ENCODE results near the gene TMEM132C. TPM values are rescaled to one million over a fixed set of nuclear protein-coding genes. Genes with fewer than 3 reads are reported as not detected.

TMEM132C gene
- total and polyA plus RNA-seq, 2 experiments from 2014 or later, result not detected

DNA sequence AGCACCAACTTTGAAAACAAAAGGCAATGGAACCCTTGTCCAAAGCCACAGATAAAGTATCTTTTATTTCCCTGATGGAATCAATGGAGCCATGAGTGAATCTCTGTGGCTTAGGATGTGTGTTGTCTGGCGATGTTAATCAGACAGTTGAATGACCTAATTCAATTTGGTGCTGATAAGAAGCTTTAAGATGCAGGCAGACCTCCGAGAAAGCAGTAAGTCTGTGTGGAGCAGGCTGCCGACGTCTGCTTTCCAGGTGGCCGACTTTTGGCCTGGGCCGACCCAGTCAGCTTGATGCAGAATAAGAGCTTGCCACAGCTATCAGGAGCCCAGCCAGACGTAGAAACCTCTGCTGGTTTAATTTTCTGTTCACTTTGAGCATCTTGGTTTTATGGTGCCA, 21.1 kb upstream of the TMEM132C start (continued):
- TF ChIP-seq, protein P1, sequence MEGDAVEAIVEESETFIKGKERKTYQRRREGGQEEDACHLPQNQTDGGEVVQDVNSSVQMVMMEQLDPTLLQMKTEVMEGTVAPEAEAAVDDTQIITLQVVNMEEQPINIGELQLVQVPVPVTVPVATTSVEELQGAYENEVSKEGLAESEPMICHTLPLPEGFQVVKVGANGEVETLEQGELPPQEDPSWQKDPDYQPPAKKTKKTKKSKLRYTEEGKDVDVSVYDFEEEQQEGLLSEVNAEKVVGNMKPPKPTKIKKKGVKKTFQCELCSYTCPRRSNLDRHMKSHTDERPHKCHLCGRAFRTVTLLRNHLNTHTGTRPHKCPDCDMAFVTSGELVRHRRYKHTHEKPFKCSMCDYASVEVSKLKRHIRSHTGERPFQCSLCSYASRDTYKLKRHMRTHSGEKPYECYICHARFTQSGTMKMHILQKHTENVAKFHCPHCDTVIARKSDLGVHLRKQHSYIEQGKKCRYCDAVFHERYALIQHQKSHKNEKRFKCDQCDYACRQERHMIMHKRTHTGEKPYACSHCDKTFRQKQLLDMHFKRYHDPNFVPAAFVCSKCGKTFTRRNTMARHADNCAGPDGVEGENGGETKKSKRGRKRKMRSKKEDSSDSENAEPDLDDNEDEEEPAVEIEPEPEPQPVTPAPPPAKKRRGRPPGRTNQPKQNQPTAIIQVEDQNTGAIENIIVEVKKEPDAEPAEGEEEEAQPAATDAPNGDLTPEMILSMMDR (conservative IDR thresholded peaks at IDR 0.05; ENCODE audit: low read depth in 2 of 2), result no peak
- TF ChIP-seq CREB1 (CRISPR knock-in tag; IDR thresholded peaks at IDR 0.05; ENCODE audit: low read depth), result no peak

DNA sequence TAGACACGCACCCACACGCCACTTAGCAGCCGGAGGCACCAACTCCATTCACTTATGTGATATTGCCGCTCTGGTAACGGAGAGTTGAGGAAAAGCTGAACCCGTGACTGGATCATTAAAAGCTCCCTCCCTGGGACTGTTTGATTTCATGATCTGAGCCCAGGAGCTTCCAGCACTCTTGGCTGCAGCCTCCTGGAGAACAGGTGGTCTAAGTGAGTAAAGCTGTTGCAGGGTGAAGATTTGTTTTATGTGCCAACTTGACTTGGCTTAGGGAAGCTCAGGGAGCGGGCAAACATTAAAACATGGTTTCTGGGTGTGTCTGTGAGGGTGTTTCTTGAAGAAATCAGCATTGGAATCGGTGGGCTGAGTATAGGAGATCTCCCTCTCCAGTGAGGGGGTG, 16.9 kb upstream of the TMEM132C start:
- no peaks in the 10 kb centered on the region for H3K4me1 Mint-ChIP-seq
- H3K27me3 Mint-ChIP-seq (ENCODE audit: insufficient read depth, low read depth, poor library complexity), result no peaks in the 10 kb centered on the region
- H3K27me3 ChIP-seq (ENCODE audit: insufficient read depth), result no peaks in the 10 kb centered on the region
- H3K36me3 Mint-ChIP-seq (ENCODE audit: low read depth), result peaks cover 51% of the 10 kb centered on the region
- no peak overlapping the region for H3K4me2 ChIP-seq
- H3K4me3 Mint-ChIP-seq, result no peak overlapping the region
- ATAC-seq (no peak), DNase-seq (ENCODE audit: low spot score) (no peak)
- H3K4me1 ChIP-seq (ENCODE audit: insufficient read depth), result no peaks in the 10 kb centered on the region
- H2AFZ ChIP-seq, result no peak overlapping the region
- no peak overlapping the region for H3K27ac Mint-ChIP-seq
- H3K36me3 ChIP-seq (ENCODE audit: insufficient read depth), result no peaks in the 10 kb centered on the region
- peaks cover 90% of the 10 kb centered on the region for H3K9me3 Mint-ChIP-seq
- no peak overlapping the region for H3K27ac ChIP-seq (ENCODE audit: low read depth)
- no peaks in the 10 kb centered on the region for H3K9me2 ChIP-seq (ENCODE audit: insufficient read depth)
- no peaks in the 10 kb centered on the region for H3K79me2 ChIP-seq (replicated peaks; ENCODE audit: insufficient read depth)
- no peaks in the 10 kb centered on the region for H4K20me1 ChIP-seq (replicated peaks; ENCODE audit: insufficient read depth)
- no peaks in the 10 kb centered on the region for H3F3A ChIP-seq (replicated peaks; ENCODE audit: low read depth)
- no peak overlapping the region for H3K4me3 ChIP-seq
- TF ChIP-seq STAT1 (IDR thresholded peaks at IDR 0.05; ENCODE audit: unreplicated experiment) (no peak), ZNF114 (CRISPR knock-in tag; IDR thresholded peaks at IDR 0.05) (no peak), NANOG (IDR thresholded peaks at IDR 0.05; ENCODE audit: borderline replicate concordance) (no peak), ZNF331 (CRISPR knock-in tag; IDR thresholded peaks at IDR 0.05; ENCODE audit: low read depth) (no peak), JUNB (IDR thresholded peaks at IDR 0.05; ENCODE audit: unreplicated experiment) (no peak), CREB1 (CRISPR knock-in tag; IDR thresholded peaks at IDR 0.05; ENCODE audit: low read depth) (no peak)
- TF ChIP-seq, protein P2, sequence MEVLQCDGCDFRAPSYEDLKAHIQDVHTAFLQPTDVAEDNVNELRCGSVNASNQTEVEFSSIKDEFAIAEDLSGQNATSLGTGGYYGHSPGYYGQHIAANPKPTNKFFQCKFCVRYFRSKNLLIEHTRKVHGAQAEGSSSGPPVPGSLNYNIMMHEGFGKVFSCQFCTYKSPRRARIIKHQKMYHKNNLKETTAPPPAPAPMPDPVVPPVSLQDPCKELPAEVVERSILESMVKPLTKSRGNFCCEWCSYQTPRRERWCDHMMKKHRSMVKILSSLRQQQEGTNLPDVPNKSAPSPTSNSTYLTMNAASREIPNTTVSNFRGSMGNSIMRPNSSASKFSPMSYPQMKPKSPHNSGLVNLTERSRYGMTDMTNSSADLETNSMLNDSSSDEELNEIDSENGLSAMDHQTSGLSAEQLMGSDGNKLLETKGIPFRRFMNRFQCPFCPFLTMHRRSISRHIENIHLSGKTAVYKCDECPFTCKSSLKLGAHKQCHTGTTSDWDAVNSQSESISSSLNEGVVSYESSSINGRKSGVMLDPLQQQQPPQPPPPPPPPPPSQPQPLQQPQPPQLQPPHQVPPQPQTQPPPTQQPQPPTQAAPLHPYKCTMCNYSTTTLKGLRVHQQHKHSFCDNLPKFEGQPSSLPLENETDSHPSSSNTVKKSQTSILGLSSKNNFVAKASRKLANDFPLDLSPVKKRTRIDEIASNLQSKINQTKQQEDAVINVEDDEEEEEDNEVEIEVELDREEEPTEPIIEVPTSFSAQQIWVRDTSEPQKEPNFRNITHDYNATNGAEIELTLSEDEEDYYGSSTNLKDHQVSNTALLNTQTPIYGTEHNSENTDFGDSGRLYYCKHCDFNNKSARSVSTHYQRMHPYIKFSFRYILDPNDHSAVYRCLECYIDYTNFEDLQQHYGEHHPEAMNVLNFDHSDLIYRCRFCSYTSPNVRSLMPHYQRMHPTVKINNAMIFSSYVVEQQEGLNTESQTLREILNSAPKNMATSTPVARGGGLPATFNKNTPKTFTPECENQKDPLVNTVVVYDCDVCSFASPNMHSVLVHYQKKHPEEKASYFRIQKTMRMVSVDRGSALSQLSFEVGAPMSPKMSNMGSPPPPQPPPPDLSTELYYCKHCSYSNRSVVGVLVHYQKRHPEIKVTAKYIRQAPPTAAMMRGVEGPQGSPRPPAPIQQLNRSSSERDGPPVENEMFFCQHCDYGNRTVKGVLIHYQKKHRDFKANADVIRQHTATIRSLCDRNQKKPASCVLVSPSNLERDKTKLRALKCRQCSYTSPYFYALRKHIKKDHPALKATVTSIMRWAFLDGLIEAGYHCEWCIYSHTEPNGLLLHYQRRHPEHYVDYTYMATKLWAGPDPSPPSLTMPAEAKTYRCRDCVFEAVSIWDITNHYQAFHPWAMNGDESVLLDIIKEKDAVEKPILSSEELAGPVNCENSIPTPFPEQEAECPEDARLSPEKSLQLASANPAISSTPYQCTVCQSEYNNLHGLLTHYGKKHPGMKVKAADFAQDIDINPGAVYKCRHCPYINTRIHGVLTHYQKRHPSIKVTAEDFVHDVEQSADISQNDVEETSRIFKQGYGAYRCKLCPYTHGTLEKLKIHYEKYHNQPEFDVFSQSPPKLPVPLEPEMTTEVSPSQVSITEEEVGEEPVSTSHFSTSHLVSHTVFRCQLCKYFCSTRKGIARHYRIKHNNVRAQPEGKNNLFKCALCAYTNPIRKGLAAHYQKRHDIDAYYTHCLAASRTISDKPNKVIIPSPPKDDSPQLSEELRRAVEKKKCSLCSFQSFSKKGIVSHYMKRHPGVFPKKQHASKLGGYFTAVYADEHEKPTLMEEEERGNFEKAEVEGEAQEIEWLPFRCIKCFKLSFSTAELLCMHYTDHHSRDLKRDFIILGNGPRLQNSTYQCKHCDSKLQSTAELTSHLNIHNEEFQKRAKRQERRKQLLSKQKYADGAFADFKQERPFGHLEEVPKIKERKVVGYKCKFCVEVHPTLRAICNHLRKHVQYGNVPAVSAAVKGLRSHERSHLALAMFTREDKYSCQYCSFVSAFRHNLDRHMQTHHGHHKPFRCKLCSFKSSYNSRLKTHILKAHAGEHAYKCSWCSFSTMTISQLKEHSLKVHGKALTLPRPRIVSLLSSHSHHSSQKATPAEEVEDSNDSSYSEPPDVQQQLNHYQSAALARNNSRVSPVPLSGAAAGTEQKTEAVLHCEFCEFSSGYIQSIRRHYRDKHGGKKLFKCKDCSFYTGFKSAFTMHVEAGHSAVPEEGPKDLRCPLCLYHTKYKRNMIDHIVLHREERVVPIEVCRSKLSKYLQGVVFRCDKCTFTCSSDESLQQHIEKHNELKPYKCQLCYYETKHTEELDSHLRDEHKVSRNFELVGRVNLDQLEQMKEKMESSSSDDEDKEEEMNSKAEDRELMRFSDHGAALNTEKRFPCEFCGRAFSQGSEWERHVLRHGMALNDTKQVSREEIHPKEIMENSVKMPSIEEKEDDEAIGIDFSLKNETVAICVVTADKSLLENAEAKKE (CRISPR knock-in tag; IDR thresholded peaks at IDR 0.05), result no peak
- TF ChIP-seq, protein P3, sequence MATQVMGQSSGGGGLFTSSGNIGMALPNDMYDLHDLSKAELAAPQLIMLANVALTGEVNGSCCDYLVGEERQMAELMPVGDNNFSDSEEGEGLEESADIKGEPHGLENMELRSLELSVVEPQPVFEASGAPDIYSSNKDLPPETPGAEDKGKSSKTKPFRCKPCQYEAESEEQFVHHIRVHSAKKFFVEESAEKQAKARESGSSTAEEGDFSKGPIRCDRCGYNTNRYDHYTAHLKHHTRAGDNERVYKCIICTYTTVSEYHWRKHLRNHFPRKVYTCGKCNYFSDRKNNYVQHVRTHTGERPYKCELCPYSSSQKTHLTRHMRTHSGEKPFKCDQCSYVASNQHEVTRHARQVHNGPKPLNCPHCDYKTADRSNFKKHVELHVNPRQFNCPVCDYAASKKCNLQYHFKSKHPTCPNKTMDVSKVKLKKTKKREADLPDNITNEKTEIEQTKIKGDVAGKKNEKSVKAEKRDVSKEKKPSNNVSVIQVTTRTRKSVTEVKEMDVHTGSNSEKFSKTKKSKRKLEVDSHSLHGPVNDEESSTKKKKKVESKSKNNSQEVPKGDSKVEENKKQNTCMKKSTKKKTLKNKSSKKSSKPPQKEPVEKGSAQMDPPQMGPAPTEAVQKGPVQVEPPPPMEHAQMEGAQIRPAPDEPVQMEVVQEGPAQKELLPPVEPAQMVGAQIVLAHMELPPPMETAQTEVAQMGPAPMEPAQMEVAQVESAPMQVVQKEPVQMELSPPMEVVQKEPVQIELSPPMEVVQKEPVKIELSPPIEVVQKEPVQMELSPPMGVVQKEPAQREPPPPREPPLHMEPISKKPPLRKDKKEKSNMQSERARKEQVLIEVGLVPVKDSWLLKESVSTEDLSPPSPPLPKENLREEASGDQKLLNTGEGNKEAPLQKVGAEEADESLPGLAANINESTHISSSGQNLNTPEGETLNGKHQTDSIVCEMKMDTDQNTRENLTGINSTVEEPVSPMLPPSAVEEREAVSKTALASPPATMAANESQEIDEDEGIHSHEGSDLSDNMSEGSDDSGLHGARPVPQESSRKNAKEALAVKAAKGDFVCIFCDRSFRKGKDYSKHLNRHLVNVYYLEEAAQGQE (IDR thresholded peaks at IDR 0.05; ENCODE audit: unreplicated experiment), result no peak
- TF ChIP-seq, protein P1 (conservative IDR thresholded peaks at IDR 0.05; ENCODE audit: low read depth in 2 of 2), result no peak
- TF ChIP-seq, protein P4, sequence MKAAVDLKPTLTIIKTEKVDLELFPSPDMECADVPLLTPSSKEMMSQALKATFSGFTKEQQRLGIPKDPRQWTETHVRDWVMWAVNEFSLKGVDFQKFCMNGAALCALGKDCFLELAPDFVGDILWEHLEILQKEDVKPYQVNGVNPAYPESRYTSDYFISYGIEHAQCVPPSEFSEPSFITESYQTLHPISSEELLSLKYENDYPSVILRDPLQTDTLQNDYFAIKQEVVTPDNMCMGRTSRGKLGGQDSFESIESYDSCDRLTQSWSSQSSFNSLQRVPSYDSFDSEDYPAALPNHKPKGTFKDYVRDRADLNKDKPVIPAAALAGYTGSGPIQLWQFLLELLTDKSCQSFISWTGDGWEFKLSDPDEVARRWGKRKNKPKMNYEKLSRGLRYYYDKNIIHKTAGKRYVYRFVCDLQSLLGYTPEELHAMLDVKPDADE (IDR thresholded peaks at IDR 0.05), result no peak

Data from GM23338 (cell line).